HepG2 (cell line): ENCODE measurements around the gene PSMA3. TPM values are rescaled to one million over a fixed set of nuclear protein-coding genes. Genes with fewer than 3 reads are reported as not detected.

Source experiments
- polyA plus RNA-seq, 8 experiments: library from polyadenylated mRNA; depleted of rRNA in 3 of 8; stranded (reverse) in 7 of 8; unstranded in 1 of 8; fragments of >200 nt; fragmentation: Illumina TruSeq in 4 of 8; extraction: Trizol in 4 of 8; gene quantifications; 2 replicates each; pipeline versions ENCODE4 v1.2.1 to v1.2.3, GENCODE V29; 2011 to 2016; ENCODE audit warnings: low read depth in 4 of 8, missing spikeins in 1 of 8, mixed read lengths in 1 of 8; ENCODE audit not compliant: insufficient read depth in 1 of 8
- small RNA-seq, 3 experiments: library from RNA; depleted of rRNA; stranded (forward); fragments of <200 nt; gene quantifications; one replicate each; pipeline ENCODE3, GENCODE V24; 2012; ENCODE audit warnings: low read depth in 2 of 3, low replicate concordance in 1 of 3; ENCODE audit not compliant: insufficient read length in 3 of 3, insufficient read depth in 2 of 3
- total RNA-seq, 5 experiments: library from RNA; depleted of rRNA; stranded (reverse); fragments of >200 nt; fragmentation: Illumina TruSeq; extraction: Trizol; gene quantifications; 2 replicates each; pipeline ENCODE4 v1.2.3, GENCODE V29; 2016; ENCODE audit warnings: low read depth in 1 of 5

Gene PSMA3
- total and polyA plus RNA-seq, 2 of the 13 experiments (the other 11 are each of a cell fraction or from before 2014, with no cell fraction given): 232 to 275 TPM

Small RNA genes within 50 kb of the gene (small RNA-seq; reads per million reads assigned to genes)
- 0 reads per million in 3 experiments for gene RNU6-341P

Other genes starting within 250 kb of the PSMA3 start
- gene ARMH4, start 92.6 kb upstream of the PSMA3 start, total RNA-seq (2016; rRNA removed; fragmentation: Illumina TruSeq; extraction: Trizol): 0.02 TPM in 1 of 2 replicates, not detected in the other
- 0.04 and 0.18 TPM in 2 replicates for gene ARMH4, start 92.6 kb upstream of the PSMA3 start, polyA plus RNA-seq (2011; rRNA removed)
- 41.3 and 49.4 TPM in 2 replicates for gene ACTR10, start 44.7 kb upstream of the PSMA3 start, total RNA-seq (2016; rRNA removed; fragmentation: Illumina TruSeq; extraction: Trizol)
- gene ACTR10, start 44.7 kb upstream of the PSMA3 start, polyA plus RNA-seq (2011; rRNA removed): 27.5 and 30.0 TPM in 2 replicates
- gene ARID4A, start 53.7 kb downstream of the PSMA3 start, total RNA-seq (2016; rRNA removed; fragmentation: Illumina TruSeq; extraction: Trizol): 9.7 and 9.9 TPM in 2 replicates
- gene ARID4A, start 53.7 kb downstream of the PSMA3 start, polyA plus RNA-seq (2011; rRNA removed): 6.2 and 7.2 TPM in 2 replicates
- 0.46 TPM in 1 of 2 replicates, not detected in the other for gene TOMM20L, start 151.1 kb downstream of the PSMA3 start, total RNA-seq (2016; rRNA removed; fragmentation: Illumina TruSeq; extraction: Trizol)
- not detected in 2 replicates for gene TOMM20L, start 151.1 kb downstream of the PSMA3 start, polyA plus RNA-seq (2011; rRNA removed)
- gene TIMM9, start 182.7 kb downstream of the PSMA3 start, total RNA-seq (2016; rRNA removed; fragmentation: Illumina TruSeq; extraction: Trizol): 42.5 and 58.2 TPM in 2 replicates
- gene TIMM9, start 182.7 kb downstream of the PSMA3 start, polyA plus RNA-seq (2011; rRNA removed): 24.4 and 30.5 TPM in 2 replicates
- gene KIAA0586, start 182.9 kb downstream of the PSMA3 start, total RNA-seq (2016; rRNA removed; fragmentation: Illumina TruSeq; extraction: Trizol): 25.2 and 37.6 TPM in 2 replicates
- 10.1 and 12.6 TPM in 2 replicates for gene KIAA0586, start 182.9 kb downstream of the PSMA3 start, polyA plus RNA-seq (2011; rRNA removed)